ENCODE results near the gene HCAR2.
"Not testable (repeated sequence)": the region's sequence is repeated elsewhere in the genome, so short reads cannot be mapped to it uniquely, and the experiment has no call there.

HCAR2 gene

DNA sequence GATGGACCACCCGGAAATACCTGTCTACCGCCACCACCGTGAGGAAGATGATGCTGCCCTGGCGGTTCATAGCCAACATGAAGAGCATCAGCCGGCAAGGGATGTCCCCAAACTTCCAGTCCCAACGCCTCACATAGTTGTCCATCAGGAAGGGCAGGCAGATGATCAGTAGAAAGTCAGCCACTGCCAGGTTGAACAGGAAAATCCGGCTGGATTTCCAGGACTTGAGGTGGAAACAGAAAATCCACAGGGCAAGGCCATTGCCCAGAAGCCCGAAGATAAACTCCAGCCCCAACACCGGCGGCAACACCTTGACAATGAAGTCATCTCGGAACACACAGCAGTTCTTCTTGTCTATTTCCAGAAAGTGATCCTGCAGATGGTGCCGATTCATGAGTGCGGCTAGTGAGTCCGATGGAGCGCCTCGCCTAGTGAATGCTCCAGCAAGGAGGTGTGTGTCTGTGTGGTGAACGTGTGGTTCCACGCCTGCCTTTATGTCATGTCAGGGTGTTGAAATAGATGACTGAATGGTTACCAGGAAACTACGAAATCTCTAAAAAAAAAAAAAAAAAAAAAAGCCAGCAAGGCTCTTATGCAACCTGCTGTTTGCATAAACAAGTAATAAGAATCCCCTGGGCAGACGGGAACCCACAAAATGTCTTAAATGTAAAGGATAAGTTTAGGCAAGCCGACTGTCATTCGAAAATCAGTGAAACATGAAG is at the start of gene HCAR2:
Gene HCAR2, minus strand, starts transcription at position 468 of the 722 bp plus-strand sequence. Its CDS starts 74 bp downstream, at position 394.
- DNase-seq (ENCODE audit: low spot score), result not testable (repeated sequence)

DNA sequence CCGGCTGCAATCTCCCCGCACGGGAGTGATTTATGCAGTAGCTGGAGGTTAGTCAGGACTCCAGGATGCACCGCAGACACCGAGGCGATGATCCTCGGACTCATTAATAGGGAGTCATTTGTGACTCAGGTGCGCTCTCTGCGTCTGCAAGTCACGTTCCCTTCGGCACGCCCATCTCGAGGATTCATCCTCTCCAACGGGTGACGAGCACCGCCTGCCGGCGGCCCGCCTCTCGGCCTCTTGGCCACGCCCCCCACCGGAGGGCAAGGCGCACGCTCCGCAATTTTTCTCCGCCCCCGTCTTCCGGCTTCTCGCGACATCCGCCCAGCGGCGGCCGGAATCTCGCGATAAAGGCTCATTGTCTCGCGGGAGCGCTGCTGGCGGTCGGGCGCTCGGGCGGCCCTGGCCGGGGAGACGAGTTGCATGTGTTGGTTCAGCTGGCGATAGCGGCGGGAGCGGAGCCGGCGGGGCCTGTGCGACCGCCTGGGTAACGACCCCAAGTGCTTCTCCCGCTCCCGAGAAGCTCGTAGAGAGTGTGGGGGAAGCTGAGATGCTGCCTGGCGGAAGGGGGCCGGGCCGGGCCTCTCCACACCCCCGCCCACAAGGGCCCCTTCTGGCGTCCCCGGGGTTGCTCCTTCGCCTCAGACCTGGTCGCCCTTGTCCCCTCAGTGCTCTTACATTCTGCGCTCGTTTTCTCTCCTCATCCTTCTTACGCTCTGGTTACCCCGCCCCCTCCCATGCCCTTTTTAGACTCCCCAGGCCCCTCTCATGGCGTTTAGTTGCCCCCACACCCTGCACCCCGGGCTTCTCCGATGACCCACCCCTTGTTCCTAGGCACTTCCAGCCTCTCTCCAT is 49.5 kb upstream of the HCAR2 start, which contains the start of gene DENR:
Gene DENR, plus strand, starts transcription at position 361 of the 855 bp plus-strand sequence. CDS start 878 bp downstream, outside the sequence.
- DNase-seq (ENCODE audit: low spot score), result peak; percentile 99

DNA sequence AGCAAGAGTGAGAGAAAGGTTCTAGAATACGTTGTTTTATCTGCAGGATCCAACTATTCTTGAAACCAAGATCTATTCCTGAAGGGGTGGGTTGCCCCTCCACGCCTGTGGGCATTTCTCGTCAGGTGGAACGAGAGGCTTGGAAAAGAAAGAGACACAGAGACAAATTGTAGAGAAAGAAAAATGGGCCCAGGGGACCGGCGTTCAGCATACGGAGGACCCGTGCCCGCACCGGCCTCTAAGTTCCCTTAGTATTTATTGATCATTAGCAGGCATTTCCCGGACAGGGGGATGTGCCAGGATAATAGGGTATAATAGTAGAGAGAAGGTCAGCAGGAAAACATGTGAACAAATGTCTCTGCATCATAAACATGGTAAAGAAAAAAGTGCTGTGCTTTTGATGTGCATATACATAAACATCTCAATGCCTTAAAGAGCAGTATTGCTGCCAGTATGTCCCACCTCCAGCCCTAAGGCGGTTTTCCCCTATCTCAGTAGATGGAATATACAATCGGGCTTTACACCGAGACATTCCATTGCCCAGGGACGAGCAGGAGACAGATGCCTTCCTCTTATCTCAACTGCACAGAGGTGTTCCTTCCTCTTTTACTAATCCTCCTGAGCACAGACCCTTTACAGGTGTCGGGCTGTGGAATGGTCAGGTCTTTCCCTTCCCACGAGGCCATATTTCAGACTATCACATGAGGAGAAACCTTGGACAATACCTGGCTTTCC is 47.8 kb upstream of the HCAR2 start:
- DNase-seq (ENCODE audit: low spot score), result not testable (repeated sequence)

DNA sequence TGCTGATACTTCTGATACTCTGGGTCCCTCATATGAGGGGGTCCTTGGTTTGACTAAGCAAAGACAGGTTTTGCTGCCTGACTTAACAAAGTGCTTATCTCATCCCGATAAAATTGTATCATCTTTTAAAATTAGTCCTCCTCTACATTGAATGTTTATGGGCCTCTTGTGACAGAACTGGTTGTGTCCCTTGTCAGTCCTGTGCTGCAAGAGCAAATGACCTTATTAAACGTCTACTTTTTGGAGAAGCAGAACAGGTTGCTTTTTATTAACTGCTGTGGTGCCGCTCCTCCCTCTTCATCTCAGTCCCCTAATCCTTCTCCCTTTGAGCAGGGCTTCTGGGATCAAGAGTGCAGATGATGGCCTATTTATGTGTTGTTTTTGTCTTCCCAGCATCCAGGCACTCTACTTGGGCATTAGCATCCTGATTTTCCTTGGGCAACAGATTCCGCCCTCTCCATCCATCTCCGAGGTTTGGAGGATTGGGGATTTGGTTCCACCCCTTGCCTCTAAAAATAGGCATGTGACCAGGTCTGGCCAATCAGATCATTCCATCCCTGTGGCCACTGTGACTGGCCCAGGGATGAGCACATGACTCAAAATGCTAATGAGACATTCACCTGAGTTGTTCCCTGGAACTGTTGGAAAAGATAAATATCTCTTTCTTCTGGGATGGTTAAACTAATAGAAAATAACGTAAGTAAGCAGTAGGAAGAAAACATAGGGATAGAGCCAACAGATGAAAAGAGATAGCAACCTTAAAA is 46.6 kb upstream of the HCAR2 start:
- no peak for DNase-seq (ENCODE audit: low spot score)

DNA sequence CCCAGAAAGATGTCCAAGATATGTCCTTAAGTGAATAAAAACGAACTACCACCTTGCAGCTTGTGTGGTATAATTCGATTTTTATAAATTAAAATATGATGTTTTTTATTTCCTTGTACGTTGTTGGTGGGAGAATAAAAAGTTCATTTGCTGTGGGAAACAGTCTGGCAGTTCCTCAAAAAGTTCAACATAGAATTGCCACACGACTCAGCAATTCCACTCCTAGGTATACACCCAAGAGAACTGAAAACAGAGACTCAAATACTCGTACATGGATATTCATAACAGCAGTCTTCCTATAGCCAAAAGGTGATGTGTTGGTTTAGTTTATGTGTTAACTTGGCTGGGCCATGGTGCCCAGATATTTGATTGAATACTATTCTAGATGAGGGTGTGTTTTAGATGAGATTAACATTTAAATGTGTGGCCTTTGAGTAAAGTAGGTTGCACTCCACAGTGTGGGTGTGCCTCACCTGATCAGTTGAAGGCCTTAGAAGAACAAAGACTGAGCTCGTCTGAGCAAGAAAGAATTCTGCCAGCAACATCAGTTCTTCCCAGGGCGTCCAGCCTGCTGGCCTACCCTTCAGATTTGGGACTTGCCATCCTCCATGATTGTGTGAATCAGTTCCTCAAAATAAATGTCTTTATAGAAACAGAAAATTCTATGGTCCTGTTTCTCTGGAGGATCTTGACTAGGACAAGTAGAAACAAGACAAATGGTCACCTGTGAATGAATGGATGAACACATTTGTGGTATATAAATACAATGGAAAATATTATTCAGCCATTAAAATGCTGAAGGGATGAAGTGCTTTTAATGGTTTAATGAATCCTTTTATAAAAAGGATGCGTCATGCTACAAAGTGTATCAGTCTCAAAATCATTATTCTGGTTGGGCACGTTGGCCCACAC is 44.3 kb upstream of the HCAR2 start:
- DNase-seq (ENCODE audit: low spot score), result no peak

DNA sequence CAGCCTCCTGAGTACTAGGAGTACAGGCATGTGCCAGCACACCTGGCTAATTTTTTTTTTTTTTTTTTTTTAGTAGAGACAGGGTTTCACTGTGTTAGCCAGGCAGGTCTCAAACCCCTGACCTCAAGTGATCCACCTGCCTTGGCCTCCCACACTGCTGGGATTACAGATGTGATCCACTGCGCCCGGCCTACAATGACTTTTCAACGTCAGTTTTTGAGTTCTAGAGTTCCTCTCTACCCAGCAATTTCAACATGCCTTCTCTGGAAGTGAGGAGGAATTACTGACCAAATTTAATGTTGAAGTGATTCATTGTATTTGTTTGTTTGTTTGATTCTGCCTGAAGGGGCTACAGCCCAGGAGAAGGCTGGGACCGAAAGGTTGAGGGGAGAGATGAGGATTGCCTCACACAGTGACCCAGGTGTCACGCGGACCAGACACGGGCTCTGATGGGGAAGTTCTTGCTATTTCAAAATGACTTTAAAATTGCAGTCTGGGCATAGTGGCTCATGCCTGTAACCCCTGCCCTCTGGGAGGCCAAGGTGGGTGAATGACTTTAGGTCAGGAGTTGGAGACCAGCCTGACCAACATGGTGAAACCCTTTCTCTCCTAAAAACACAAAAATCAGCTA is 40.9 kb upstream of the HCAR2 start:
- no peak for DNase-seq (ENCODE audit: low spot score)

DNA sequence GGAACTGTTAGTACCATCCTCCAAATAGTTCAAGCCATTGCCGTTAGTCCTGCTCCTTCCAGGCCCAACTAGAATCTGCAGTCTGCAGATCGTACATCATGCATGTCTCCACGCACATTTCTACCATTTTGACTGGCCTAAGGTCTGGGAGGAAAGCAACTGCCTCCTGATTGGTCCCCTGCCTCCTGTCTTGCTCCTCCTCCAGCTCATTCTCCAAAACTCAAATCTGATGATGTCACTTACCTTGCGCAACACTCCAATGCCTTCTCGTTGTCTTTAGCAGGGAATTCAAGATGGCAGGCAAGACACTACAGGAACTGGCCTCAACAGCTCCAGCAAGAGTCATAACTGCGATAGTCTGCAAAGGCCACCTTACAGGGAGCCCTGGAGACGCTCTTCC is 37.2 kb upstream of the HCAR2 start:
- no peak for DNase-seq (ENCODE audit: low spot score)

DNA sequence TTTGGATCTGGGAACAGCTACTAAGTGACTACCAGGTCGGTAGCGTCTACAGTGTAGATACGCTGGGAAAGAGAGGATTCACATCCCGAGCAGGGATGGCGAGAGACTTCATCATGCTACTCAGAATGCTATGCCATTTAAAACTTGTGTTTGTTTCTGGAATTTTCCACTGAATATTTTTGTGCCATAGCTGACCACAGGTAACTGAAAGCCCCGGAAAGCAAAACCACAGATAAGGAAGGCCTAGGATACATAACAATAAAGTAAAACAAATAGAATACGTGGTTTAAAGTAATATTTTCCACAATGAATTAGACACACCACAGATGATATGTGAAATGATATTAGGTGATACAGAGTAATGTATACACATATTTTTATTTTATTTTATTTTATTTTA is 35.4 kb upstream of the HCAR2 start:
- DNase-seq (ENCODE audit: low spot score), result no peak

DNA sequence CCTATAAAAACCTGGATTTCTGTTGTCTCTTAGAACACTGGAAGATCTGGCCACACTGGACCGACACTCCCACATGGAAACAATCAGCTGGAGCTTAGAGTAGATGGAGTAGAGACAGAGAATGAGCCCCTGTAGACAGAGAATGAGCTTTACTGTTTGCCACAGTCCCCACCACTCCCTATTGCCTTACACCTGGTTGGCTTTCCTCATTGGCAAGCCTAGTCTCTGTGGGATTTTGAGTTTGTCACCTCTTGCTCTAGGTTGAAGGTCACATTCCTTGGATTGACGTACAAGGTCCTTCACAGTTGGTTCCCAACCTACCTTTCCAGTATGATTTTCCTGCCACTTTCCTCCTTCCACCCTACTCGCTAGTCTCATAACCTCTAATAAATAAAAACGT is 29.5 kb upstream of the HCAR2 start:
- DNase-seq (ENCODE audit: low spot score), result no peak

DNA sequence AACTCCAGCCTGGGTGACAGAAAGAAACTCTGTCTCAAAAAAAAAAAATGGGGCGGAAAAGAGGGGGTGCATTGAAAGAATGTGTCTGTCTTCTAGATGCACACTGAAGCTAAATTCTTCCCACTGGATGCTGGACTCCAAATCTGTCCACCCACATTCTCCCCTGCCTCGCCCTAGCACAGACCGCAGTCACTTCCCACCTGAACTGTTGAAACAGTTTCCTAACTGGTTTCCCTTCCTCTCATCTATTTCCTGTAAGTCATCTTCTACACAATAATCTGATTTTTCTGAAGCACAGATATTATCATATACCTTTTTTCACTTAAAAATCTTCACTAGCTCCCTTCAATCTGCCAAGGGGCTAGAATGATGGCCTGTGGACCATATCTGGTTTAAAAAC is 29.0 kb upstream of the HCAR2 start:
- DNase-seq (ENCODE audit: low spot score), result no peak

DNA sequence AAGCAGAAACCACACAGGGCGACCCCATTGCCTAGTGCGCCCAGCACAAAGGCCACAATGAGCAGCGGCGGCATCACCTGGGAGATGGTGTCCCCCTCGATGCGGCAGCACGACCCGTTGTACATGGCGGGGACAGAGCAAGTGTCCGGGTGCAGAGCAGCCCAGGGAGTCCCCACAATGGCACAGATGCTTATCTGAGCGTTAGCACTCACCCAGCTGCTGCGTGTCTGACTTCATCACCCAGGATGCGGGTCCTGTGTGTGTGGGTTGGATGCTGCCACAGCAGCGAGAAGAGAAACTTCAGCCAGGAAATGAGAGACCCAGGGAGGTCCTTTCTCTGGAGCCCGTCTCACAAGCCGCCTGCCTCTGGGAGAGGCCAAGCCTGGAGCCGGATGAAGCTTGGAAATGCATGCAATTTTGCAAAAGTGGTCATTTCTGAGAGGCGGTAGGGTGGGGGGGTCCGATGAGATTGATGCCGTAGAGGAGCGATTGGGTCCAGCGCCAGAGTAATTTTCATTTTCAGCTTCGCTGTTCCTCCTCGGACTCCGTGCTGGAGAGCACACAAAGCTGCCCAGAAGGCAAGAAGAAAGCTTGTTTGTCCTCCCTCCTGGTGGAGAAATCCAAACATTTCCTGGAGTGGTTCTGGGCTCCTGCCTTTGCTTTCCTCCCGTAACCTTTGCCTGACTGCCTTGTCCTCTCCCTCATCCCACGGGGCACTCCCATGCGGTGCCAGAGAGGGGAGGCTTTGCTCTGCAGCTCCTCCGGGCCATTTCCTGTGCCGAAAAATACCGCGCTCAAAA is 27.3 kb upstream of the HCAR2 start, which contains the start of gene HCAR1:
Gene HCAR1, minus strand, starts transcription at position 630 of the 800 bp plus-strand sequence. Its CDS starts 505 bp downstream, at position 125.
- DNase-seq (ENCODE audit: low spot score), result peak; percentile 32

DNA sequence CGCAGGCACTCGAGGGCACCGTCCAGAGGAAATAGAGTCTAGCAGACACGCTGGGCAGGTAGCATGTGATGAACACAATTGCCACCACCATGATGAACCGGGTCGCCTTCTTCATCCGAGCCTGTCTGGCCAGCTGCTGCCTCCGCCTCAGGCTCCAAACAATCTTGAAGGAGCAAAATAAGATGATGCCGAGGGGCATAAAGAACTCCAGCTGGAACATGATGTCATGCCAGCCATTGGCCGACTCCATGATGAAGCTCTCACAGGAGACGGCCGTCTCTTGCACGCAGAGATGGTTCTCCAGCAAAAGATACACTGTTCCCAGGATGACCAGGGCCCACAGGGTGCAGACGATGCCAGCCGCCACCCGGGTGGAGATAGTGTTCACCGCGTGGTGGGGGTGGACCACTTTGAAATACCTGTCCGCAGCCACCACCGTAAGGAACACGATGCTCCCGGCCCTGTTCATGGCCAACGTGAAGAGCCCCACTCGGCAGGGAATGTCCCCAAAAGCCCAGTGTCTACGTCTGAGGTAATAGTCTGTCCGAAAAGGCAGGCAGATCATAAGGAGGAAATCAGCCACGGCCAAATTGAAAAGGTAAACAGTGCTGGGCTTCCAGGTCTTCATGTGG is 26.5 kb upstream of the HCAR2 start:
- no peak for DNase-seq (ENCODE audit: low spot score)

DNA sequence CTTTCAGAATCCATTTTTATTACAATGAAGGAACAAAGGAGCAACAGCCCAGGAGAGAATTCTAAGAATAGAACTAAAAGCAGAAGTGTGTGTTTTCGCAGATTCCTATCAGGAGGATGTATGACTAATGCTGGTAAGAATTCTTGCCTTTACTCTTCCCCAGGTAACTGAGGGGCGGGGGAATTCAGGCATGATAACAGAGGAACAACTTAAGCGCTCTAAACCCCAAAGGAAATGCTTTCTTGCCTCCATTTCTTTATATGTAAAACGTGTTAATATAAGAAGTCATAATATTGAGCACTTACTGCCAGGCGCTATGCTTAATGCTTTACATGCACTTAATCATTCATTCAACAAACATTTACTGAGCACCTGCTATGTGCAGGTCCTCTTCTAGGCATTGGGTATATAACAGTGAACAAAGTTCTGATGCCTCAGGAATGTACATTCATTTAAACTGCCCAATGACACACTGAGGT is 23.0 kb upstream of the HCAR2 start:
- peak; percentile 33 for DNase-seq (ENCODE audit: low spot score)

DNA sequence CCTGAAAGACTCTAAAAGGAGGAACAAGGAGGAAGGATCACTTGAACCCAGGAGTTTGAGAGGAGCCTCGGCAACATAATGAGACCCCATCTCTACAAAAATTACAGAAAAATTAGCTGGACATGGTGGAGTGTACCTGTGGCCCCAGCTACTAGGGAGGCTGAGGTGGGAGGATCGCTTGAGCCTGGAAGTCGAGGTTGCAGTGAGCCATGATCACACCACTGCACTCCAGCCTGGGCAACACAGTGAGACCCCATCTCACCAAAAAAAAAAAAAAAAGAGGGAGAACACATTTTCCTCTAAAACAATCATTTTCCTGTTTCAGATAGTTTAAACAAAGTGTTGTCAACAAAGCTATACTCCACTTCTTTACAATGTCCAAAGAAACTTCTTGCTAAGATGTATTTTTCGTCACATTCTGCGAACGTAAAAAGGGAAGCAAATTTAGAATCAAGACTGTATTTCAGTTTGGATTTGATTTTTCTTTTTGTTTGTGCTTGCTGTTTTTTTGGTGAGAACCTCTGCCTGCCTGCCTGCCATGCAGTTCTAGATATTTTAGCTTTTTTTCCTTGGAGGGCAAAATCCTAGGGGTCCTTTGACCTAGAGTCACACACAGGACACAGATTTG is 22.4 kb upstream of the HCAR2 start:
- DNase-seq (ENCODE audit: low spot score), result no peak

DNA sequence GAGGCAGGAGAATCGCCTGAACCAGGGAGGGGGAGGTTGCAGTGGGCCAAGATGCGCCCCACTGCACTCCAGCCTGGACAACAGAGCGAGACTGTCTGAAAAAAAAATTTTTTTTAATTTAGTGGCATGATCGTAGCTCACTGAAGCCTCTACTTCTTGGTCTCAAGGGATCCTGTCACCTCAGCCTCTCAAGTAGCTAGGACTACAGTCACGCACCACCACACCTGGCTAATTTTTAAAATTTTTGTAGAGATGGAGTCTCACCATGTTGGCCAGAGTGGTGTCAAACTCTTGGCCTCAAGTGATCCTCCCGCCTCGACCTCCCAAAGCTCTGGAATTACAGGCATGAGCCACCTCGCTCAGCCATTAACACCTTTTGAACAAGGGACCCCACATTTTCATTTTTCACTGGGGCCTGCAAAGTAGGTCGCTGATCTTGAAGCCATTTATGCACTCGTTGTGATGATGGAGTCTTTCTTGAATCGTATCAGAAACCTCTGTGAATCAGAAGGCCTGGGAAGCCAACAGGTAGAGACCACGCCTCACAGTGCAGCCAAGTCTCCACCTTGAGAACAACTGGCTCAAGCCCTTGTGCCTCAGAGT is 21.6 kb upstream of the HCAR2 start:
- DNase-seq (ENCODE audit: low spot score), result no peak

DNA sequence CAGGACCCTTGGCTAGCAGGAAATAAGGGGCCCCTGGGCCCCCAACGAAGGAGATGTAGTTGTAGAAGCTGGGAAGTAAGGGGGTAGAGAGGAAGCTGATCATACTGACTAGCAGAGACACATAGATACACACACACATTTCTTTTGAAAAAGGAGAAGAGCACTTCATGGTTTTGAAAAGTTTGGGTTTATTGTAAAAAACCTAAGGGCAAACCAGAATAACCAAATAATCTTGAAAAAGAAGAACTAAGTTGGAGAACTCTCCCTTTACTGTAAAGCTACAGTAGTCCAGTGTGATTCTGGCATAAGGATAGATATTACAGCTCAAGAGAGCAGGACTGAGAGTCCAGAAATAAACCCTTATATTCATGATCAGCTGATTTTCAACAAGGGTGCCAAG is 19.2 kb upstream of the HCAR2 start:
- no peak for DNase-seq (ENCODE audit: low spot score)

DNA sequence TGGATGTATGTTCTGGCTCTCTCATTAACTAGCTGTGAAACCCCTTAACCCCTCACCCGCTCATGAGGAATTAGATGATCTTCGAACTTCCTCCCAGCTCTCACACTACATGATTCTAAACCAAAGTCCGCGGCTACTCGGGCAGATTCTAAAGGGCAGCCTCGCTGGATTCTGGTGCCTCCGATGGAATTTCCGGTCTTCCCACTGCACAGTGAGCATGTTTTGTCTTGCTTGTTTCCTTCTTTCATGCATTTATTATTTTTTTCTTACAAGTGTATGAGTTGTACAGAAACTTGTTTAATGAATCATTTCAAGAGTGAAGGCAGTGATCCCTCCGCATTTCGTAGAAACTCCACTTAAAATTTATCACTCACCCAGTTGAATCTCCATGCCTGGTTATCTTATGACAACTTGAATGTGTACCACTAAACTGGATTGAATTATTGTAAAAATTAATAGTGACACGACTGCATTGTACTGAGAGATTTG is 17.9 kb upstream of the HCAR2 start:
- DNase-seq (ENCODE audit: low spot score), result no peak

Data from CD4-positive, alpha-beta T cell treated with Interleukin-6 at 100 ng/mL for 8 hours (primary cell).